Vagina (tissue), 2 donors: ENCODE data around the gene ACTC1.

Experiments
- CTCF ChIP-seq, 3 experiments: fragments of 450-650 bp in 2 of 3; fragments of 200-600 bp in 1 of 3; sonication (generic) in 1 of 3; IDR thresholded peaks; one replicate each; pipeline ENCODE4 v1.5.1; 2017 to 2019; ENCODE audit warnings: antibody characterized with exemption in 3 of 3, mild to moderate bottlenecking in 2 of 3, moderate library complexity in 2 of 3
- POLR2A ChIP-seq, 2 donors: fragments of 450-650 bp; IDR thresholded peaks; one replicate each; pipeline ENCODE4 v1.6.1; 2017; ENCODE audit warnings: antibody characterized with exemption in 2 of 2, mild to moderate bottlenecking in 2 of 2, moderate library complexity in 2 of 2

- no peak for TF ChIP-seq CTCF (IDR thresholded peaks at IDR 0.05)
- TF ChIP-seq POLR2A (IDR thresholded peaks at IDR 0.05): no peak
Observed at GRCh38 chr15:34821831-34822230, 26.5 kb upstream of the ACTC1 start.
